HG02759 (cell line): ENCODE data around the gene FAM50A.
A peak's percentile ranks its signal among the peaks of the same experiment; 100 is the strongest.
"Not testable (repeated sequence)": the region's sequence is repeated elsewhere in the genome, so short reads cannot be mapped to it uniquely, and the experiment has no call there.

Experiments used
- ATAC-seq: cut with Tn5 transposase; IDR thresholded peaks from one replicate; pipeline ENCODE4 v1.9.1; 2021; ENCODE audit warnings: mild to moderate bottlenecking, moderate library complexity; ENCODE audit not compliant: unreplicated experiment

FAM50A gene

GRCh38 chrX:154481911-154482601 is 38.1 kb downstream of the FAM50A start:
- ATAC-seq, result no peak

DNA sequence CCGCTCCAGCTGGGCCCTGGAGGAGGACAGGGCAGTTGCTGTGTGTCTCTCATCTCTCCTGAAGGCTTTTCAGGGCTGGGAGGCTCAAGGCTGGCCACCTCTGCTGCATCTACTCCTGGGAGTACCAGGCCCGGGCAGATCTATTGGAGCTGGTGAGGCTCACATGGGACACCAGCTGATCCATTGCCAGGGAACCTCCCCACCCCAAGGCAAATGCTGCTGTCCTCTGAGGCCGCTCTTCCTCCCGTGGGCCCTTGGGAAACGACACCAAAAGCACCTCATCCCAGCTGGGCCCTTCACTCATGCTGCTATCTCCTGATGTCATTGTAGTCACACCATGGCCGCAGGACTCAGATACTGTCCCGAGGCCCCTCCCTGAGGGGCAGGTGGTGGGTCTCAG is 38.8 kb downstream of the FAM50A start:
- ATAC-seq, result no peak

DNA sequence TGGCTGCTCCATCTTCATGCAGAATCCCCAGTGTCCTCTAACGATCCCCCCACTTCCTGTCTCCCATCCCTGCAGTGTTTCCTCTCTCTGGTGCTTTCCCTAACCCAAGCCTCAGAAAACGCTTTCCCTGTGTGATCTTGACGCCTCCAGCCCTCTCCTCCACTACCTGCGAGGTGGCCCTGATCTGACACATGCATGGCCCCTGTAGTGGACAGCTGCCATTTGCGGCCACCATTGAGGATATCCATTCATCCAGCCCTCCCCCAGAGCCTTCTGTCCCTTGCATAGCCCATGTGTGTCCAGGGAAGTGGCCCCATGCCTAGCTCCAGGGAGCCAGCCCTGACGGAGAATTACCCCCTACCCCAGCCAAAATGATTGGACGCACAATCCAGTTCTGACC is 39.4 kb downstream of the FAM50A start:
- ATAC-seq, result no peak

DNA sequence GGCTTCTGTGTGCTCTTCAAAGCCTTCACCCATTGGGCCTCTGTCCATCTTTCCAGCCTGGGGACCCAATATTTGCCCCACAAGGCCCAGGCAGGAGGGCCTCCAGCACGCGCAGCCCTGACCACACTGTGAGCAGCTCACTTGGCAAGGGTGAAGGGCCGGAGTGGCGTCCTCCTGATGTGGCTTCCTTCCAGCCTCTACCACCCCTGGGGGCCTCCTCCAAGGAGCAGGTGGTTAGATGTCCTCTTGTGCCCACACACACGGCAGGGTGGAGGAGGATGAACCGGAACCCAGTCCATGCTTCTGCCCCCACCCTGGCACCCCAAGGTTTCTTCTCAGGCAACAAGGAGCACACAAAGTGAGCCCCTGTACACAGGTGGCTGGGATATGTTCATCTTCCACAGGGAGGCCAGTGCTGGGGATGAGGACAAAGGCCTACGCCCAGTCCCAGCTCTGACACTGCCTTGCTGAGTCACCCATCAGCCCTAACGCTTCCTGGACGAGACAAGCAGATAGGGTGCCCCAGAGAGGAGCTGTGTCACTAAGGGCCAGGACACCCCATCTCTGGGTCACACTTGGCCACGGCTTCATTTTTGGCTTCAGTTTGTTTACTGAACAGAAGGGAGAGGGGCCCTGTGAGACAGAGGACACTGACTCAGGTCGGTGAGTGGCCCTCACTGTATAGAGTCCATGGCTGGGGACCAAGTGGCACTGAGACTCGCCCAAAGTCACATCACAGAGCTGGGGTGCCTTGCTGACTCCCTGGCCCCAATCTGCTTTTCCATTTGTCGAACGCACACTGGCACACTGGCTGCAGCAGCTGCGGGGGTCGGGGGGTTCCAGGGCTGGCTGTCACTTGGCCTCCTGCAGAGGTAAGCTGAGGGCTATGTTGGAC is 40.6 kb downstream of the FAM50A start:
- ATAC-seq, result no peak

DNA sequence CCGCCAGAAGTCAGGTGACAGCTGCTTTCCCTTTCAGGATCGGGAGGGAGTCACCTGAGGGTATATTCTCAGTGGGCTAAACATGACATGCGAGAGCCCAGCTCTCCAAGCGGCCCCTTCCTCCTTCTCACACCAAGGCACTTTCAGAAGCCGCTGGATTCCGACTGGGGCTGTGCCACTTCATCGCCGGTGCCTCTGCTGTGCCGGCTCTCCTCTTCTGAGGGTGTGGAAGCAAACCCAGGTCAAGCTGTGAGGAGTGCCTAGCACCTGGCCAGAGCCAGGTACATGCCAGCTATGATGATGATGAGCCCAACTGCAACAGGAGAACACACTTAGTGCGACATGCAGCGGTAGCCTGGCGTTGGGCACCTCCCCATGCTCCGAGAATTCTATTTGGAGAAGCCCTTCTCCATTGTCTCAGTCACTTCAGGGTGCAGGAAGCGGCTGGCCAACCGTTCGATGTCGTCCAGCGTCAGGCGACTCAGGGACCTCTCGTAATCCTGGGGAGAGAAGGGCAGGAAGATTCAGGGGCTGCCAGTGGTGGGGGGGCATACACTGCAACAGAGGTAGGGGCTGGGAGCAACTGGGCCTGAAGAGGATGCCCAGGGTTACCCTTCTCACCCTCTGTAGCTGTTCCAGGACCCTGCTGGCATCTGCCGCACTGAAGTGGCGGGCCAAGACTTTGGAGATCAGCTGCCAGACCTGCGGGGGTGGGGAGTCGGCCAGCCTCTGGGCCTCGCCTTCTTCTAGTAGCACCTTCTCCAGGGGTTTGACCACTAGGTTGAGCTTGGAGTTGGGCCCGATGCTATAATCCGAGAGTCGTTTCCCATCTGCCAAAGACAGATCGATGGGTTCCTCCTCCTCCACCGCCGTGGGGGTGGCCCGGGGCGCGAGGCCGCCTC is 41.5 kb downstream of the FAM50A start:
- ATAC-seq, result no peak

GRCh38 chrX:154486052-154486395 is 42.1 kb downstream of the FAM50A start:
- no peak for ATAC-seq

- peak; percentile 38 for ATAC-seq
Observed at GRCh38 chrX:154486396-154487207, 42.7 kb downstream of the FAM50A start, which contains the start of gene UBL4A. Gene UBL4A, minus strand, starts transcription at chrX:154486615. Its CDS starts 31 bp downstream, at chrX:154486584.

GRCh38 chrX:154487518-154488290 is 43.8 kb downstream of the FAM50A start:
- ATAC-seq, result no peak

DNA sequence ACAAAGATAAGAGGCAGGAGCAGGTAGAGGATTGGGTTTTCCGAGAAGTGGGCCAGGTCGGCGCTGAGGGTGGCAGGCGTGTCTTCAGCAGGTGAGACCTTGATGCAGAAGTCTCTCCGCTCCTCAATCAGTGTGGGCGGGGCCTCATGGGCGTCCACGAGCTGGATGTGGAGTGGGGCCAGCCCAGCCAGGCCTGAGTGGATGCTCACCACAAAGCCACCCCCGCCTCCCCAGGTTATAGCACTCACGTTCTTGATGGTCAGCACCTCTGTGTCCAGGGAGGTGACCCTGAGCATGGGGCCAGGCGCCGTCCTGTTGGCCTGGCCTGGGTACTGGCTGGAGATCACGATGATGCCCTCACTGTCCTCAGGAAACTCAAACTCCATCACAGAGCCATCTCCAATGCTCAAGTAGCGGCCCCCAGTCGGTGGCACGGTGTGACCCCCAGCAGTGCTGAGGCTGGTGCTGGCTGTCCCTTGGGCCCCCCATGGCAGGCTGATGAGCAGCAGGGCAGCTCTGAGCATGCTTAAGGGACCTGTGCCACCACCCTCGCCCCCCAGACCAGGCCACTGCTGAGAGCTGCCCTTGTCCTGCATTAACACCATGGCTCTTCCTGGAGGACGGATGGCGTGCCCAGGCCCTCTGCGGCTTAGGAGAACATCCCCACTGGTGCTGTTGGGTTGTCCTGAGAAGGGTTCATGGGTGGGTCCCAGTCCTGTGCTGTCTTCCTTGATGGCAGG is 44.6 kb downstream of the FAM50A start:
- ATAC-seq, result no peak

- no peak for ATAC-seq
Observed at GRCh38 chrX:154489182-154489581, 45.2 kb downstream of the FAM50A start.

- ATAC-seq, result peak; percentile 26
Observed at GRCh38 chrX:154490021-154490413, 46.1 kb downstream of the FAM50A start.

GRCh38 chrX:154490414-154491083 is 46.6 kb downstream of the FAM50A start, which contains the start of gene SLC10A3:
Gene SLC10A3, minus strand, starts transcription at chrX:154490629. Its CDS starts 1,689 bp downstream, at chrX:154488940.
- peak; percentile 82 for ATAC-seq

GRCh38 chrX:154494715-154495114 is 50.8 kb downstream of the FAM50A start:
- ATAC-seq, result no peak

GRCh38 chrX:154495472-154495922 is 51.6 kb downstream of the FAM50A start:
- no peak for ATAC-seq

DNA sequence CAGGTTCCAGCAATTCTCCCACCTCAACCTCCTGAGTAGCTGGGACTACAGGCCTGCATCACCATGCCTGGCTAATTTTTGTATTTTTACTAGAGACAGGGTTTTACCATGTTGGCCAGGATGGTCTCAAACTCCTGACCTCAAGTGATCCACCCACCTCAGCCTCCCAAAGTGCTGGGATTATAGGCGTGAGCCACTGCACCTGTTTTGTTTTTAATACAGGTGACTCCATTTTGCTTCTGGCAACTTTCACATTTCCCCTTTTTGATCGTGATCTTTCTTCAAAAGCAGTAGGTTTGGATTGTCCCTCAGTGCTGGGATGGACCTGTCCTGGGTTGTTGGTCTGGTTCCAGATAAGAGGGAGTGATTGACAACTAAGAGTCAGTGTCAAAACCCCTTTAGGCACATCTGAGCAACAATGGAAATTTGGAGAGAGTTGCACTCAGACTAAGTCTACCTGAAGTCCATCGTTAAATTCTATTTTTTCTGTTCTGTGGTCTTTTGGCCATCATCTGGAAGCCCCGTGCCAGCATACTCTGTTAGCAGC is 52.7 kb downstream of the FAM50A start:
- ATAC-seq, result not testable (repeated sequence)
